HG03520 (cell line): ENCODE results near the gene MZB1.
A peak's percentile ranks its signal among the peaks of the same experiment; 100 is the strongest.

Experiments
- ATAC-seq: cut with Tn5 transposase; IDR thresholded peaks from one replicate; pipeline ENCODE4 v1.9.1; 2021; ENCODE audit warnings: mild to moderate bottlenecking, moderate library complexity; ENCODE audit not compliant: unreplicated experiment

MZB1 gene, protein sequence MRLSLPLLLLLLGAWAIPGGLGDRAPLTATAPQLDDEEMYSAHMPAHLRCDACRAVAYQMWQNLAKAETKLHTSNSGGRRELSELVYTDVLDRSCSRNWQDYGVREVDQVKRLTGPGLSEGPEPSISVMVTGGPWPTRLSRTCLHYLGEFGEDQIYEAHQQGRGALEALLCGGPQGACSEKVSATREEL

DNA sequence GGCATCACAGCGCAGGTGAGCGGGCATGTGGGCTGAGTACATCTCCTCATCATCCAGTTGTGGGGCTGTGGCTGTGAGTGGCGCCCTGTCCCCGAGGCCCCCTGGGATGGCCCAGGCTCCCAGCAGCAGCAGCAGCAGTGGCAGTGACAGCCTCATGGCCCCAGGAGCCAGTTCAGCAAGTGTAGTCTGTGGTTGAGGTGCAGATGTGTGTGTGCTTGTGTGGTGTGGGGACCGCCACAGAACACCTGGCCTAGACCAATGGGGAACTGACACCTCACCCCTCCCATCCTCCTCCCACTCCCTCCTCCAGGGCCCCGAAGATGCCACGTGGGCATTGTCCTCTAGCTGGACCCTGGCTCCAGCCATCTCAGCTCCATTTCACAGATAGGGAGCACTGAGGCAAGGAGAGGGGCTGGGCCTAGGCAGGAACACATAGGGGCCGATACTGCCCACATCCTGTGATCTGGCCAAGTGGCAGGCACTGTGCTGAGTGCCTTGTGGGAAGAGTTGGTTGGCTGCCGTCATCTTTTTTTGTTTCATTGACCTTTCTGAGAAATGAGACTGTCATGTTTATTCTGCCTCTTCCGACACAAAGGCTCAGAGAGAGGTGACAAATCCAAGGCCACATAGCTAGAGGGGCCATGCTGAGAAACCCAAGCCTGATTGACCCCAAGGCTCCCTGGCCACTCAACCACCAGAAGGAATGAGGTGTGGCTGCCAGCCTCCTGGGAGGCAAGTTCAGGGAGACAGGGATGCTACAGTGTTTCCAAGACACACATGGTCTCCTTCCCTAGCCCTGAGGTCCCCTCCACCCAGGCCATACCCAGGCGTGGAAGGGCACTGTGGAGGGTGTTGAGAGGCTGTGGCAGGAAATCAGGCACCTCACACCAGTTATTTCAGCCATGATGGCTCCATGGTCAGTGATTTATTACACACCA, at the start of gene MZB1:
MZB1 (minus strand) TSS at position 213 of the 938 bp plus-strand sequence; CDS start at position 156, 57 bp downstream.
- peak; percentile 36 for ATAC-seq

DNA sequence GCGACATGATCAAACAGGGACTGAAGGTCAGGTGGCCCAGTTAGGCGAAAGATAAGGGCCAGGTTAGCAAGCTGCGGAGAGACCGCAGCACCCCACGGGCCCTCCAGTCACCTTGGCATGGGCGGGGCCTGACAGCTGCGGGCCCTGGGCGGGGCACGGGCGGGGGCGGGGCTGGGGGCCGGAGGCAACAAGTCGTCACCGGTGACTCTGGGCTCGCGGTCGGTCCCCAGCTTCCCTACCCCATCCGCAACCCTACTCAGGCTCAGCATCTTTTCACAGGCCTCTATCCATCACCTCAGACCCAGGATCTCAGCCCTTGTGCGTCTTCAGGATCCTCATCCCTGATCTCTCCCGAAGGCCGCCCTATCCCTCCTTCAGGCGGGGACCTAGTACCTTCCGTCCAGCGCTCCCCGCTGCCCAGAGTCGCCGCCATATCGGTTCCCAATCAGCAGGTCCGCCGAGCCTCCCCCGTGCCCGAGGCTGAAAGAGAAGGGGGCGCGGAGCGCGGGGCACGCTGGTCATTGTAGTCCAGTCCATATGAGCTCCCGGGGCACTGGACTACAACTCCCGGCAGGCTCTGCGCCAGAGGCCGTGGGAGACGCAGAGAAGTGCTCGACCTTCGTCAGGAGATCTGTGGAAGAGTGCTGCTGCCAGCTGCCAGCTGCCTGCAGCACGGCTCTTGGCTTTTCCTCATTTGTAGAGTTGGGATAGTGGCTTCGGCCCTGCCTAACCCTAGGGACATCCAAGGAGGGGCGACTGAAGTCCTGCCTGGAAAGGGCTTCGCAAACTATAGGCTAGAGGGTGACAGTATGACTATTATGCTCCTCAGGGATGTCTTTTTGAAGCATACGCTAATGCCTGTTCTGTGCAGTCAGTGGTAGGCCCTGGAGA, 49.5 kb upstream of the MZB1 start, which contains the start of gene DNAJC18:
DNAJC18 (minus strand) TSS at position 513 of the 891 bp plus-strand sequence; CDS start at position 433, 80 bp downstream.
- peak; percentile 80 for ATAC-seq

DNA sequence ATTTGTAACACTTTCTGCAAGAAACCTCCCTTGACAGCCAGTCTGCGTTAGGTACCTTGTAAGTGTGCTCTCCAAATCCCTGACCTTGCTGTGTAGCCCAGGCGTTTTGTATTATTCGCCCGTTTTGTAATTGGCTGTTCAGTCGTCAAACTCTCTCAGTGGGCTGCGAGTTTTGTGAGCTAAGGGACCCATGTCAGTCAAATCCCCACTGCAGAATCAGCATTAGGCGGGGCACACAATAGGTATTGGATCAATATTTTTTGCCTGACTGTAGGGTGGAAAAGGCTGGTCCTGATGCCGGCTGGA, 48.9 kb upstream of the MZB1 start:
- ATAC-seq: no peak

DNA sequence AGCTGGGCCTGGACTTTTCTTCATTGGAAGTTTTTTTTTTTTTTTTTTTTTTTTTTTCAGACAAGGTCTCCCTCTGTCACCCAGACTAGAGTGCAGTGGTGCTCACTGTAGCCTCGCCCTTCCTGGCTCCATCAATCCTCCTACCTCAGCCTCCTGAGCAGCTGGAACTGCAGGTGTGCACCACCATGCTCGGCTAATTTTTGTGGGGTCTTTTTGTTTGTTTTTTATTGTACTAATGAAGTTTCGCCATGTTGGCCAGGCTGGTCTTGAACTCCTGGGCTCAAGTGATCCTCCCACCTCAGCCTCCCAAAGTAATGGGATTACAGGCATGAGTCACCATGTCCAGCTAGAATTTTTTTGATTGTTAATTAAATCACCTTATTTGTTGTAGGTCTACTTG, 46.0 kb upstream of the MZB1 start:
- no peak for ATAC-seq

DNA sequence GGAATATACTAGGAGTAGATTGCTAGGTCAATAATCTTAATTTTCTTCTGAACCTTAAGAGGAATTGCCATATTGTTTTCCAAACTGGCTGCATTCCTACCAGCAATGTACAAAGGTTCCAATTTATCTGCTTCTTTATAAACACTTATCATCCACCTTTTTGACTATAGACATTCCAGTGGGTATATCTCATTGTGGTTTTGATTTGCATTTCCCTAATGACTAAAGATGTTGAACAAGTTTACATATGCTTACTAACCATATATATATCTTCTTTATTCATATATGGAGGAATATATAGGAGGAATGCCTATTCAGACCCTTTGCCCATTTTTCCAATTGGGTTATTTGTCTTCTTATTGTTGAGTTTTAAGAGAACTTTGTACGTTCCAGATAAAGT, 42.0 kb upstream of the MZB1 start:
- ATAC-seq: no peak

DNA sequence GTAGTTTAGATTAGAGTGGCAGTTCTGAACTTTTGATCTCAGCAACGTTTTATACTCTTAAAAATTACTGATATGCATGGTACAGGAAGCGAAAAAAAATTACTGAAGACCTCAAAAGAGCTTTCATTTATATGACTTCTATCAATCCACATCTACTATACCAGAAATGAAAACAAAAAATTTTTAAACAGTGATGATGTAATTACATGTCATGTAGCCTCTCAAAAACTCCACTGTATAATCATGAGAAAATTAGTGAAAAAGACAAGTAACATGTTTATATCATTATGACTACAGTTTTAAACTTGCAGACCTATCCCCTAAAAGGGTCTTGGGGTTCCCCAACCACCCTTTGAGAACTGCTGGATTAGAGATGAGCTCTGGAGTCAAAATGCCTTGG, 40.3 kb upstream of the MZB1 start:
- no peak for ATAC-seq

DNA sequence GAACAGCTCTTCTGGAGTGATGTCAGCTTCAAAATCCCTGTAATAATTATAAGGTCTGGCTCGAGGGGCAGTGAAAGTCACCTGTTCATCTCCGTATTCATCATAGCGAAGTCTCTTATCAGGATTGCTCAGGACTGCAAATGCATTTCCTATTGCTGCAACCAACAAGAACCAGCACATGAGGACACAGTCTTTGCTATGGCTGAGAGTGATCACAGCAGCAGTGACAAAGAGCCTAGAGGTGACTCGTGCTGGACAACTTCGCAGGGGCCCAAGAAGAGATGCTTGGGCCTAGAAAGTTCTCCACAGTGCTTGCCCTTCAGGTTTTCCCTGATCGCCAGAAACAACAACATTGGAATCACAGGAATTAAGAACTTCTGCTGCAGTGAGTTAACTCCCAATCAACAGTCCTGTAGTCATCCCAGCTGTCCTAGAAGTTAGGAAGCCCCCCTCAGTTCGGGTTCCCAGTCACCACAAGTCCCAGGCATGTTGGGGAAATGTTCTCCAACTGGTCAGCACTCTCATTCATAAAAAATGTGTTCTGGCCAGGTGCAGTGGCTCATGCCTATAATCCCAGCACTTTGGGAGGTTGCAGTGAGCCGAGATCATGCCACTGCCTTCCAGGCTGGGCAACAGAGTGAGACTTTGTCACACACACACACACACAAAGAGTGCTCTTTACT, 36.6 kb upstream of the MZB1 start:
- no peak for ATAC-seq

DNA sequence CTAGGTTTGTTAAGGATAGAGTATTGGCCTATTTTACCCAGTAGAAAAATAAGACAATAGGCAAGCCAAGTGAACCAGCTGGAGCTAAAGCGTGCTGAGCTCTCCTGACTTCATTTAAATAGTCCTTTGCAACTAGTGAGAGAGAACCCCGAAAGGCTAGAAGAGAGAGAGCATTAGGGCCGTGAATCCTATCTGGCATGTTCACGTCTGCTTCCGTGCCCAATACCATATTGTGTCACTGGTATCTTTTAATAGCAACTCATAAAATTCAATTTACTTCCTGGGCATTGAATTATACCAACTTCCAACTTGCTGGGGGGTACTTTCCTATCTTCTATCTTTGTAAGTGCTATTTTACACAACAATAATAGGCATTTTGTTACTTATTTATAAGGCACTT, 35.8 kb upstream of the MZB1 start:
- no peak for ATAC-seq

DNA sequence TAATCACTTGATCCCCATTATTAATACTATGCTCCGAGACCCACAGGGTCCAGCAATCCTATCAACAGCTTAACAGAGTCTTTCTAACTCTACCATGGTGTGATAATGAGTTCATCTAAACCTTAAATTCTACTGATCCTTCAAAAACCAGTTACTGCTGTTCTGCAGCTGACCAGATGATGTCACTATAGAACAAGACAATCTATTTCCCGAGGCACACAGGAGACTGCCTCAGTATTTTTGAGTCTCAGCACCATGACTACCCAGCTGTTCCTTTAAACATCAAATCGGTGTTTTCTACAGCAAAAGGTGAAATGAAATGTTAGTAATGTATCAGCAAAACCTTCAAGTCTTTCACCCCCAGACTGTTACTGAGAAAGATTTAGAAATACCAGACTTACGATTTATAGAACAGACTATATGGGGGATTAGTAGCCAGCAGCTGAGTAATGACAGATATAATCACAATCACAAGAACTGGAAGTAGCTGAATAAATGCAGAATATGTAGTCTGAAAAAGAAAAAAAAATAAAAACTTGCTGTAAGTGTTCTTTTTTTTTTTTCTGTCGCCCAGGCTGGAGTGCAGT, 32.7 kb upstream of the MZB1 start:
- no peak for ATAC-seq

DNA sequence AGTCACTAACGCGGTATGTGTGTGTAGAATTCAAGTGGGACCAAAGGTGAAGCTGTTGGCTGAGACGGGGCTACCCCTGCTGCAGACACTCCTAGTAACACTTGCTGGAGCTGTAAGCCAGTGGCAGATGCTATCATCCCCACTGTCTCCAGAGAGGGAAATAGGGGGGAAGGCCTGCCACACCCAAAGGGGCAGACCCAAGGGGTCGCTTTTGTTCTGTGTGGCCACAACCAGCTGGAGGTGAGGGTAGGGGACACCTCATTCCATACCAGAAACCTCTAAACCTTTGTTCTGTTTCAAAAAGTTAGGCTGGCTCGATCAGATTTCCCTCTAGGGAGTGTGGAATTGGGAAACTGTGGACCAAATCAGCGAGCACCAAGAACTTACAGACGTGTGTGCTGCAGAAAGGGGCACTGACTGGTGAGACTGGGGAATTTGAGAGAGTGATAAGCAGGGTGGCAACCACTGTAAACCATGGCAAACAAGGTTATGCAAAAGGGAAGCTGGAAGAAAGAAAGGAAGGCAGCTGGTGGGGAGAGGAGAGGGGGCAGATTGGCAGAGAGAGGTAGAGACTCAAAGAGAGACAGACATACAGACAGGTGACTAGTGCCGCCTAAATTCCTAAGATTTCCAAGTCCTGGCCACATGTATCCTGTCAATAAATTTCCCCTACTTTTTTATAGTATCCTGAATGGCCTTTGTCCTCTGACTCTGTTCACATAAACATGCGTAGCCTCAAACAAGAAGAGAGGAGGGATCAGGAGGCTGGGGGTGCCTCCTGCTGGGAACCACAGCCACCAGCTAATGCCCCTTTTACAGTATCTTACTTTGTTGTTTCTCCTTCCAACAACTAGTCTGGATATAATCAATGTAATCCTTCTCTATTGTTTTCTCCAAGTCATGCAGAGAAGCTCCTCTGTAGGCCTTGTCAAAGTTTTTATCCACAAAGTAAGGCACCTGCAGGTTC, 29.8 kb upstream of the MZB1 start:
- ATAC-seq: no peak

DNA sequence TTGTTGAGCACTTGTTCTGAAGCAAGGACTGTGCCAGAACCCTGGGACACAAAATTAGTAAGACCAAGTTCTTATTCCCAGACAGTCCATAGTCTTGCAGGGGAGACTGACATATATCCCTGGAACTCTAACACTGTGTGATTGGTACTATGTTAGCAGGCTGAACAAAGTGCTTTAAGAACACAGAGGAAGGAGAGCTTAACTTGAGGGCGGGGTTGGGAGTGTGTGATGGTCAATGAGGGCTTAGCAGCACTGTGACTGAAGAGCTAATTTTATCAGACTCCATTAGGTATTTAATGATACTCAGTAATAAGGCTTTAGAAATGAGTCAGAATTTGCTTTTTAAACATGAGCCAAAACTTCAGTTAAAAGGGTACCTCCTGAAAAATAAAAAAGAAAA, 29.1 kb upstream of the MZB1 start:
- ATAC-seq: no peak

DNA sequence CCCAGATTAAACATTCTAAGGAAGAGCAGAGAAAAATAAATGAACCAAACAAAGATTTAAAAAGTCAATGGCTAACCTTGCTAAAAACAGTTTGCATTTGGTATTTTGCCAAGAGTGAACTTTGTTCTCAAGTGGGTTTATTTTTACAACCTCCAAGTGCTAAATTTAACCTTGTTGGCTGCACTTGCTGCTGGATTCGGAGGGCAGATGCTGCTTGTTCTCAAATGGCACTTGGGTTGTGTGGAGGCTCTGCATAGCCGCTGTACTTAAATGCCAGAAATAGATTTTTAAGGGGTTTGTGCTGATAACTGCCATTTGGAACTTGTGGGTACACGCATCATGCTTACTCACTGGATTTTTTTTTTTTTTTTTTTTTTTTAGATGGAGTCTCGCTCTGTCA, 27.5 kb upstream of the MZB1 start:
- no peak for ATAC-seq

DNA sequence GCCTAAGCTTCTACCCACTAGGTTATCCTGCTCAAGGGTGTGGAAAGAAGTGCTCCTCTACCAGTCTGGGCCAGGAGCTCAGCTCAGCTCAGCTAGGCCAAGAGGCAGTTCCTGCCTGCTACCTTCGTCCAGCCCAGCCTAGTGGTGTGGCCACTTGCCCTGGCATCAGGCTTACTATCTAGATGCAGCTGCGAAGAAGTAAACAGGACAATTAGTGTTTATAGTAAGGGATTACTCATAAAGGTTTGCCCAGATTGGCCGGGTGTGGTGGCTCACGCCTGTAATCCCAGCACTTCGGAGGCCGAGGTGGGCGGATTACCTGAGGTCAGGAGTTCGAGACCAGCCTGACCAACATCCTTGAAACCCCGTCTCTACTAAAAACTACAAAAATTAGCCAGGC, 26.9 kb upstream of the MZB1 start:
- no peak for ATAC-seq

DNA sequence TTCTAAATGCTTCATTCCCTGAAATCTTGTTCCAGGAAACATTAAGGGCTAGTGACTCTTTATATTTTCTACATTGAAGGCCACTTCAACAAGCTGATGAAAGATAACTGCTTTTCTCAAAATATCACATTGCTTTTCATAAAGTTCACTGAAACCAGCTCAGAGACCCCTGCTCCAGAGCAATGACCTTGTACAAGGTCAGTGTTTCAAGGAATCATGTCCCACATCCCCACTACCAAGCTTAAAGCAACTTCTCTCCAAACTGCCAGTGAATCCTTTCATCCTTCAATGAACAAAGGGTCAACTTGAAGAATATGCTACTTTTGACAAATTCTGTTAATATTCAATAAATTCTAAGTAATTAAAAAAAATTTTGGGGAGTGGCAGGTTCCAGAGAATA, 26.2 kb upstream of the MZB1 start:
- ATAC-seq: no peak

DNA sequence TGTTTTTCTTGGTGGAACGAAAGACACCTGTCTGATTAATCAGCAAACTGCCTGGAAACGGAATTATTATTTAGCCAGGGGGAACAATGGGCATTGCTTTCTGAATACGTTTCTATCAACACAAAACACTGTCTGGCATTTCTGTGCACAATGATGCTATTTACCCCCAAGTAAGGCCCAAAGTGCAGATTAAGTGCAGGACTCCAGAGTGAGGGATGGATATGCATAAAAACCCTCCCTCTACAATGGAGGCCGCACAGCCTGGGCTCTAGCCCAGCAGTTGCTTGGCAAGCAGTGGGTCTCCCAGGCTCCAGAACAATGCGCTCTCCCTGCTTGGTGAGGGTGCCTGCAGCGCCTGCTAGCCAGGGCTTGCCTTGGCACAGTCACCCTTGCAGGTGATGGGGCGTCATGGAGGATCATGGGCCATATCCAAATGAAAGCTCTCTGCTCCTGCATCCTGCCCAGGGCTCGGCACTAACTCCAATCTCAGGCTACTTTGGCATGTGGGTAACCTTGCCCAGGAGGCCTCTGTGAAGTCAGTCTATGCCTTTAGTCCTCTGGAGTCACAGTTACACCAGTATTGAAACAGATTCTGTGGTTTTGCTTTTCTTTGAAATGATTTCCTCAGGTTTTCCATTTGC, 25.6 kb upstream of the MZB1 start:
- no peak for ATAC-seq

DNA sequence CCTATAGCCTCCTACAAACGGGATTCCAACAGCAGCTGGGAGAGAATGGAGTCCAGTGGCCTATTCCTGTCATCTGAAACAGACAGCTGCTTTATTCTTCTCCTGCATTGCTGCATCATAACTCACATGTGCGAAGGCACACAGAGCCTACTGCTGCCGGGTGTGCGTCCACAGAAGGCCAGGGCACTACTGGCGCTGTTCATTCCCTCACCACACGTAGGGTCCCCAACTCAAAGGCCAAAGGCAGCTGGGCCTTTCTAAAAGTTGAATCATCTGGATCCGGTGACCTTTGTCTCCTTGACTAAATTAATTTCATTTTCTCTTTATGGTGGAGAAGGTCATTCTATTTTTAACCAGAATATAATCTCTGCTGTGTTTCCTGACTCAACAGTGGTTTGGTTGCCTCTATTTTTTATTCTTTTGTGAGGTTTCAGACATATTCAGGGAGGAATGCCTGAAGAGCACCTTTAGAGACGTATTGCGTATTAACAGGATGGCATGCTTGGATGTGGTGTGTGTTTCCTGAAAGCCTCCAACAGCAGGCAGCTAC, 24.9 kb upstream of the MZB1 start:
- no peak for ATAC-seq

DNA sequence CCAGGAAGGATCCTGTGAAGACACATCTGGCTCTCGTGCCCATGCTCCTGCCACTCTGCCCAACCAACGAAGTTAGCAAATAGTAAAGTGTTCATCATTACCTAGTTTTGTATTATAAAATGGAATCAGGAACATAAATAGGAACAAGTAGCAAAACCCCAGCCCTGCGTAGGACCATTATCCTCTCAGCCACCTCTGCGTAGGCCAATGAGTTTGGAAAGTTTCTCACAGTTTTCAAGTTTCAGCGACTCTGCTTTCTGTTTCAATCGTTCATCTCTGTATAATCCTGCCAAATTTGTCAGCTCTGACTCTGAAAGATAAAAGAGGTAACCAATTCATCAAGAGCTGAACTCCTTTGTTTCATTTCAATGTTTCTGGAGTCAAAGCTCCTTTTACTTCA, 24.2 kb upstream of the MZB1 start:
- ATAC-seq: no peak

DNA sequence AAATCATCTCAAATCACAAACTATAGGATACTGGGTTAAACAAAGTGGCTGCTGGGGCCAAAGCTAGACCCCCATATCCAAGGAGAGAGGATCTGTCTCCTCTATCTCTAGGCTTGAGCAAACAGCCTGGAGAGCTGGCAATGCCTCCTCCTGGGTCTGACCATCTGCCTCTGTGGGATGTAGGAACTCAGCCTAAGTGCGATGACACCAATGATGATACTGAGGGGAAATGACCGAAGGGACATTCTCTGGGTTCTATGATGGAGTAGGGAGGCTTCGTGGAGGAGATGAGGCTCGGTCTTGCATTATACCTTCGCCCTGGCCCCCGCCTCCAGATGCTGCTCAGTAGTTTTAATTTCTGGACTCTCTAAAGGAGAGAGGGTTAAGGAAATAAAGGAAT, 23.4 kb upstream of the MZB1 start:
- no peak for ATAC-seq
